Globus pallidus (tissue), 1 donor: ENCODE measurements around the gene ARPIN.
A peak's percentile ranks its signal among the peaks of the same experiment; 100 is the strongest.
"Not testable (repeated sequence)": the region's sequence is repeated elsewhere in the genome, so short reads cannot be mapped to it uniquely, and the experiment has no call there.

Experiments
- DNase-seq: peaks from one replicate; pipeline ENCODE4 v3.0.0-alpha.2; 2015; ENCODE audit warnings: low spot score

The ARPIN gene

GRCh38 chr15:89878323-89878722, 34.4 kb downstream of the ARPIN start:
- no peak for DNase-seq

GRCh38 chr15:89877083-89877425, 35.7 kb downstream of the ARPIN start:
- no peak for DNase-seq

GRCh38 chr15:89876396-89877082, 36.2 kb downstream of the ARPIN start:
- DNase-seq = no peak

GRCh38 chr15:89875741-89876140, 37.0 kb downstream of the ARPIN start:
- no peak for DNase-seq

- DNase-seq = peak; percentile 72
Observed at GRCh38 chr15:89874926-89875564, 37.7 kb downstream of the ARPIN start.

- no peak for DNase-seq
Observed at GRCh38 chr15:89870688-89871288, 42.0 kb downstream of the ARPIN start.

- DNase-seq = no peak
Observed at GRCh38 chr15:89870006-89870405, 42.7 kb downstream of the ARPIN start.

- not testable (repeated sequence) for DNase-seq
Observed at GRCh38 chr15:89869490-89869889, 43.3 kb downstream of the ARPIN start.

GRCh38 chr15:89864958-89865739, 47.6 kb downstream of the ARPIN start:
- no peak for DNase-seq

GRCh38 chr15:89863918-89864317, 48.8 kb downstream of the ARPIN start:
- DNase-seq = no peak

- no peak for DNase-seq
Observed at GRCh38 chr15:89860891-89861290, 51.9 kb downstream of the ARPIN start.

GRCh38 chr15:89860431-89860830, 52.3 kb downstream of the ARPIN start:
- no peak for DNase-seq

GRCh38 chr15:89858661-89859458, 53.9 kb downstream of the ARPIN start:
- no peak for DNase-seq

GRCh38 chr15:89857673-89858072, 55.1 kb downstream of the ARPIN start:
- no peak for DNase-seq

- DNase-seq = no peak
Observed at GRCh38 chr15:89855948-89856347, 56.8 kb downstream of the ARPIN start.

GRCh38 chr15:89854863-89855262, 57.9 kb downstream of the ARPIN start:
- not testable (repeated sequence) for DNase-seq

GRCh38 chr15:89852342-89852995, 60.3 kb downstream of the ARPIN start:
- no peak for DNase-seq

- DNase-seq = no peak
Observed at GRCh38 chr15:89851673-89852341, 60.9 kb downstream of the ARPIN start.

- DNase-seq = no peak
Observed at GRCh38 chr15:89848970-89849292, 63.8 kb downstream of the ARPIN start.

- DNase-seq = no peak
Observed at GRCh38 chr15:89847101-89847500, 65.7 kb downstream of the ARPIN start.

GRCh38 chr15:89845305-89845893, 67.4 kb downstream of the ARPIN start:
- no peak for DNase-seq
